Superior temporal gyrus (tissue), 1 donor: ENCODE results near the gene ST3GAL2.

Experiments used
- DNase-seq: peaks from one replicate; pipeline ENCODE4 v3.0.0-alpha.2; 2016; ENCODE audit errors: extremely low spot score

The ST3GAL2 gene

GRCh38 chr16:70437582-70438557 is 1.0 kb downstream of the ST3GAL2 start:
- peak; percentile 12 for DNase-seq

- DNase-seq = no peak
Observed at GRCh38 chr16:70437017-70437581, 1.8 kb downstream of the ST3GAL2 start.

GRCh38 chr16:70434484-70435260 is 4.2 kb downstream of the ST3GAL2 start:
- DNase-seq = no peak

GRCh38 chr16:70433458-70434103 is 5.3 kb downstream of the ST3GAL2 start:
- no peak for DNase-seq

- no peak for DNase-seq
Observed at GRCh38 chr16:70432723-70433457, 6.0 kb downstream of the ST3GAL2 start.

- DNase-seq = no peak
Observed at GRCh38 chr16:70432356-70432722, 6.6 kb downstream of the ST3GAL2 start.

GRCh38 chr16:70430667-70431536 is 8.0 kb downstream of the ST3GAL2 start:
- DNase-seq = no peak

GRCh38 chr16:70429888-70430666 is 8.8 kb downstream of the ST3GAL2 start:
- no peak for DNase-seq

- peak; percentile 30 for DNase-seq
Observed at GRCh38 chr16:70428178-70428998, 10.5 kb downstream of the ST3GAL2 start.

GRCh38 chr16:70427786-70428177 is 11.1 kb downstream of the ST3GAL2 start:
- no peak for DNase-seq

- DNase-seq = no peak
Observed at GRCh38 chr16:70422543-70422942, 16.4 kb downstream of the ST3GAL2 start.

GRCh38 chr16:70421473-70422311 is 17.2 kb downstream of the ST3GAL2 start:
- no peak for DNase-seq

- DNase-seq = no peak
Observed at GRCh38 chr16:70421014-70421413, 17.9 kb downstream of the ST3GAL2 start.

GRCh38 chr16:70419384-70420327 is 19.2 kb downstream of the ST3GAL2 start:
- no peak for DNase-seq

GRCh38 chr16:70418993-70419318 is 19.9 kb downstream of the ST3GAL2 start:
- DNase-seq = no peak

- no peak for DNase-seq
Observed at GRCh38 chr16:70418274-70418992, 20.5 kb downstream of the ST3GAL2 start.
